ENCODE results near the gene RNASE8. TPM values are rescaled to one million over a fixed set of nuclear protein-coding genes. Genes with fewer than 3 reads are reported as not detected.
A peak's percentile ranks its signal among the peaks of the same experiment; 100 is the strongest.

Gene RNASE8
- total and polyA plus RNA-seq, 2 experiments from 2014 or later, result not detected

DNA sequence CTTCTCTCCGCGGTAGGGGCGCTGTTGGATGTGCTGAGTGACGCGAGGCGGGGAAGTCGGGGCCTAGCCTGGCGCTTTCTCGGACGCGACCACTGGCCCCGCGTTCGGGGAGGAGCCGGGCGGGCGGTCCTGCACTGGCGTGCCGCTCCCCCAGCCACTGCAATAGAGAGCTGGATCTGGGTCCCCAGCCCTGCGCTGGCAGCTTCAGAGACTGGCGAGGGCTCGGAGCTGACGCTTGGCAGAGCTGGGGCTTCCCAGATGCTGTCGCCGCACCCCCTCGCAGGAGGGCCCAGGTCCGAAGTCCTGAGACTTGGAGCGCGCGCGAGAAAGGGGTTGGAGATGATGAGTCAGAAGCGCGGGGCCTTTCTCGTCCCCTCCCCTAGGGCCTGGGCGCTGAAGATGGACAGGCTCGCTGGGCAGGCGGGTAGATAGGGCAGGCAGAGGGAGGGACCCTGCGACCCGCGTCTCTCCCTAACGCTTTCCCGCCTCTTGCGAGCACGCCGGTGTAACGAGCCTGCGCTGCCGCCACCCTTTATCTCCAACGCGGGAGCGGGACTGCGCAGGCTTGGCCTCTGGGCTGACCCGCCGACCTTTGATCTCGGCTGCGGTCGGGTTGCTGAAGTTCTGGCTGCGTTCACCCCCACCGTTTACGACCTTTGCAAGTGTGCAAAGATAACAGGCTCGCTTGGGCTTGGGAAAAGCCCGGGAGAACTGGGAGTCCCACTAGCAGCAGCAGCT lies 46.3 kb downstream of the RNASE8 start:
- H3K4me2 ChIP-seq, result peak overlapping the region; percentile 85
- H3K79me2 ChIP-seq, result peaks cover 20% of the 10 kb centered on the region
- H3K4me3 ChIP-seq, result peak overlapping the region; percentile 44
- H3K9me2 ChIP-seq (replicated peaks; ENCODE audit: insufficient read depth), result no peaks in the 10 kb centered on the region
- peaks cover 49% of the 10 kb centered on the region for H3K4me1 ChIP-seq (ENCODE audit: insufficient read depth)
- peak overlapping the region; percentile 87 for H2AFZ ChIP-seq
- H4K20me1 ChIP-seq (ENCODE audit: insufficient read depth, poor library complexity, severe bottlenecking), result no peaks in the 10 kb centered on the region
- no peaks in the 10 kb centered on the region for H3K27me3 ChIP-seq
- TF ChIP-seq EZH2 (IDR thresholded peaks at IDR 0.05; ENCODE audit: borderline replicate concordance), result no peak
- TF ChIP-seq, protein P1, sequence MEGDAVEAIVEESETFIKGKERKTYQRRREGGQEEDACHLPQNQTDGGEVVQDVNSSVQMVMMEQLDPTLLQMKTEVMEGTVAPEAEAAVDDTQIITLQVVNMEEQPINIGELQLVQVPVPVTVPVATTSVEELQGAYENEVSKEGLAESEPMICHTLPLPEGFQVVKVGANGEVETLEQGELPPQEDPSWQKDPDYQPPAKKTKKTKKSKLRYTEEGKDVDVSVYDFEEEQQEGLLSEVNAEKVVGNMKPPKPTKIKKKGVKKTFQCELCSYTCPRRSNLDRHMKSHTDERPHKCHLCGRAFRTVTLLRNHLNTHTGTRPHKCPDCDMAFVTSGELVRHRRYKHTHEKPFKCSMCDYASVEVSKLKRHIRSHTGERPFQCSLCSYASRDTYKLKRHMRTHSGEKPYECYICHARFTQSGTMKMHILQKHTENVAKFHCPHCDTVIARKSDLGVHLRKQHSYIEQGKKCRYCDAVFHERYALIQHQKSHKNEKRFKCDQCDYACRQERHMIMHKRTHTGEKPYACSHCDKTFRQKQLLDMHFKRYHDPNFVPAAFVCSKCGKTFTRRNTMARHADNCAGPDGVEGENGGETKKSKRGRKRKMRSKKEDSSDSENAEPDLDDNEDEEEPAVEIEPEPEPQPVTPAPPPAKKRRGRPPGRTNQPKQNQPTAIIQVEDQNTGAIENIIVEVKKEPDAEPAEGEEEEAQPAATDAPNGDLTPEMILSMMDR (IDR thresholded peaks at IDR 0.05; ENCODE audit: poor library complexity), result peak; percentile 73
- no peaks in the 10 kb centered on the region for H3K9me3 ChIP-seq (ENCODE audit: low read depth)
- H3K27ac ChIP-seq, result peak overlapping the region; percentile 99
- H3K36me3 ChIP-seq (replicated peaks; ENCODE audit: insufficient read depth, low read depth), result no peaks in the 10 kb centered on the region
- DNase-seq (ENCODE audit: low spot score), result peak; percentile 98
- WGBS (ENCODE audit: low lambda C conversion rate, missing lambda C conversion rate), result 1% methylated on average over 62 of the region's 62 CpGs

DNA sequence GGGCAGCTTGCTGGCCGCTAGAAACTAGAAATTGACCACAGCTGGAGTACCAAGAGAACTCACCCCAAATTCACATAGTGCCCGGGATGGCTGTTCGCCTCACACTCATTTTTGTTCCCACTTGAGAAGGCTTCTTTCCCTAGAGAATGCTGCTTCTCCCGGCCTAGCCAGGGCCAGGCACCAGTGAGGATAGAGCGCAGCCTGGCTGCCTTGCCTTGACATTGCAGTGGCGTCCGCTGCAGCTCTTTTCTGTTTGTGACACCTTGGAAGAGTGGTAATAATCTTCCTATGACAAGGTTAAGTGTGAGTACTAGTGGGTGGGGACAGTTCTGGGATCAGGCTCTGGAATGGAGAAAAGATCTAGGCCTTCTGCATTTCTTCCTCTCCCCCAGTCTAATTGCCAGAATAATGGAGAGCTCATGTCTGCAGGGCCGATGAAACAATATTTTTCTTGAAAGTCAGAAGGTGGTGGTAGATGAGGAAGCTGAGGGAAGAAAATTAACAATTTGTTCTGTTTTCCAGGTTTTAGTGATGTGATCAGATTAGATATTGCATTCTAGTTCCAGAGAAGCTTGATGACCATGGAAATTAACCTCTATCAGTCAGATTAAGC lies 46.9 kb downstream of the RNASE8 start:
- peak overlapping the region; percentile 85 for H3K4me2 ChIP-seq
- peak overlapping the region; percentile 87 for H2AFZ ChIP-seq
- TF ChIP-seq, protein P1 (IDR thresholded peaks at IDR 0.05; ENCODE audit: poor library complexity), result peak; percentile 97
- TF ChIP-seq EZH2phosphoT487 (IDR thresholded peaks at IDR 0.05; ENCODE audit: low read depth, severe bottlenecking, unreplicated experiment), result no peak
- TF ChIP-seq EZH2 (IDR thresholded peaks at IDR 0.05; ENCODE audit: borderline replicate concordance), result no peak
- H3K79me2 ChIP-seq, result peaks cover 14% of the 10 kb centered on the region
- no peaks in the 10 kb centered on the region for H4K20me1 ChIP-seq (ENCODE audit: insufficient read depth, poor library complexity, severe bottlenecking)
- 10% methylated on average over 8 of the region's 8 CpGs for WGBS (ENCODE audit: low lambda C conversion rate, missing lambda C conversion rate)
- no peaks in the 10 kb centered on the region for H3K36me3 ChIP-seq (replicated peaks; ENCODE audit: insufficient read depth, low read depth)
- H3K4me1 ChIP-seq (ENCODE audit: insufficient read depth), result peaks cover 43% of the 10 kb centered on the region
- H3K27me3 ChIP-seq, result no peaks in the 10 kb centered on the region
- peak; percentile 90 for DNase-seq (ENCODE audit: low spot score)
- H3K4me3 ChIP-seq, result peak overlapping the region; percentile 44
- peak overlapping the region; percentile 99 for H3K27ac ChIP-seq
- no peaks in the 10 kb centered on the region for H3K9me2 ChIP-seq (replicated peaks; ENCODE audit: insufficient read depth)
- no peaks in the 10 kb centered on the region for H3K9me3 ChIP-seq (ENCODE audit: low read depth)

DNA sequence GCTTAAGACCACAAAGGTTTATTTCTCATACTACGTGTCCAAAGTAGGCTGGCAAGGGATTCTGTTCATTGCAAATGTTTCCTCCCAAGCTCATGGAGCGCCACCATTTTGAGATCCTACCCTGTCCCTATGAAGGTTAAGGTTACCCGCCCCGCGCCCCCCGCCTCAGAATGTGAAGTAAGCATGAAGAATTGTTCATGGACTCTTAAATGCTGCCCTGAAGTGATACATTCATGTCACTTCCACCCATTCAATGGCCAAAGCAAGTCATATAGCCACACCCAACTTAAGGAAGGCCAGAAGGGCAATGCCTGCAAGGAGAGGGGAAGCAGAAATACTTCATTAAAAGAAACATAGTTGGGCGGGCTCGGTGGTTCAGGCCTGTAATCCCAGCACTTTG lies 47.5 kb downstream of the RNASE8 start:
- Histone ChIP-seq H2AFZ (no peak overlapping the region), H3K36me3 (replicated peaks; ENCODE audit: insufficient read depth, low read depth) (no peaks in the 10 kb centered on the region), H3K9me2 (replicated peaks; ENCODE audit: insufficient read depth) (no peaks in the 10 kb centered on the region), H3K27me3 (no peaks in the 10 kb centered on the region), H4K20me1 (ENCODE audit: insufficient read depth, poor library complexity, severe bottlenecking) (no peaks in the 10 kb centered on the region), H3K9me3 (ENCODE audit: low read depth) (no peaks in the 10 kb centered on the region), H3K79me2 (peaks cover 8% of the 10 kb centered on the region), H3K4me2 (peak overlapping the region; percentile 85), H3K4me1 (ENCODE audit: insufficient read depth) (peaks cover 38% of the 10 kb centered on the region), H3K27ac (peak overlapping the region; percentile 99), H3K4me3 (no peak overlapping the region)
- no peak for TF ChIP-seq EZH2 (IDR thresholded peaks at IDR 0.05; ENCODE audit: borderline replicate concordance)
- 85% methylated on average over 8 of the region's 8 CpGs for WGBS (ENCODE audit: low lambda C conversion rate, missing lambda C conversion rate)
- DNase-seq (ENCODE audit: low spot score), result no peak

DNA sequence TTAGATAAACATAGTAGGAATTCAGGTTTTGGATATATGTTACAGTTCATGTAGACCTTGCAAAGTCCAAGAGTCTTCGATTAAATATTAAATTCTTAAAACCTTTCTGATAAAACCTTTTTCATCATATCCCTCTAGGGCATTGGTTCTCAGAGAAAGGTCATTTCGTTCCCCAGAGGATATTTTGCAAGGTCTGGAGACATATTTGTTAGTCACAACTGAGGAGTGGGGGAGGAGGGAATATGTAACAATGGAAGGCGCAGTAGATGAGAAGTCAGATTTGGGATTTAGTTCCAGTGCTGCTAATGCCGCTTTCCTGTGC lies 48.5 kb downstream of the RNASE8 start:
- H2AFZ ChIP-seq, result peak overlapping the region; percentile 56
- peak overlapping the region; percentile 99 for H3K27ac ChIP-seq
- no peaks in the 10 kb centered on the region for H3K27me3 ChIP-seq
- peak overlapping the region; percentile 62 for H3K4me2 ChIP-seq
- no peaks in the 10 kb centered on the region for H4K20me1 ChIP-seq (ENCODE audit: insufficient read depth, poor library complexity, severe bottlenecking)
- peaks cover 36% of the 10 kb centered on the region for H3K4me1 ChIP-seq (ENCODE audit: insufficient read depth)
- no peak for TF ChIP-seq EZH2phosphoT487 (IDR thresholded peaks at IDR 0.05; ENCODE audit: low read depth, severe bottlenecking, unreplicated experiment)
- TF ChIP-seq, protein P1 (IDR thresholded peaks at IDR 0.05; ENCODE audit: poor library complexity), result no peak
- no peak for TF ChIP-seq EZH2 (IDR thresholded peaks at IDR 0.05; ENCODE audit: borderline replicate concordance)
- H3K4me3 ChIP-seq, result no peak overlapping the region
- no peaks in the 10 kb centered on the region for H3K9me2 ChIP-seq (replicated peaks; ENCODE audit: insufficient read depth)
- H3K36me3 ChIP-seq (replicated peaks; ENCODE audit: insufficient read depth, low read depth), result no peaks in the 10 kb centered on the region
- DNase-seq (ENCODE audit: low spot score), result no peak
- H3K79me2 ChIP-seq, result peaks cover 3% of the 10 kb centered on the region
- WGBS (ENCODE audit: low lambda C conversion rate, missing lambda C conversion rate), result 67% methylated on average over 4 of the region's 4 CpGs
- no peaks in the 10 kb centered on the region for H3K9me3 ChIP-seq (ENCODE audit: low read depth)
